ENCODE data around the gene DMD. TPM values are rescaled to one million over a fixed set of nuclear protein-coding genes. Genes with fewer than 3 reads are reported as not detected.

The DMD gene
- total RNA-seq, 1 donor from 2014 or later, result 5.0 TPM

GRCh38 chrX:33045882-33046281 lies 165.5 kb downstream of the DMD start:
- Mint-ChIP-seq H3K4me1 (no peaks in the 10 kb centered on the region), H3K9me3 (no peaks in the 10 kb centered on the region), H3K27ac (no peak overlapping the region), H3K36me3 (ENCODE audit: low read depth) (no peaks in the 10 kb centered on the region), H3K27me3 (no peaks in the 10 kb centered on the region), H3K4me3 (no peak overlapping the region)
- DNase-seq, result no peak
- intact Hi-C loops (cut with micrococcal nuclease), result no loop called here

- no peaks in the 10 kb centered on the region for H3K4me1 Mint-ChIP-seq
- no peak overlapping the region for H3K4me3 Mint-ChIP-seq
- H3K27ac Mint-ChIP-seq, result no peak overlapping the region
- DNase-seq, result no peak
- H3K9me3 Mint-ChIP-seq, result no peaks in the 10 kb centered on the region
- no peaks in the 10 kb centered on the region for H3K36me3 Mint-ChIP-seq (ENCODE audit: low read depth)
- intact Hi-C loops (cut with micrococcal nuclease), result no loop called here
- H3K27me3 Mint-ChIP-seq, result no peaks in the 10 kb centered on the region
Measured at GRCh38 chrX:33045245-33045644, 166.1 kb downstream of the DMD start.

GRCh38 chrX:33041141-33041540 lies 170.2 kb downstream of the DMD start:
- H3K4me3 Mint-ChIP-seq, result no peak overlapping the region
- intact Hi-C loops (cut with micrococcal nuclease), result no loop called here
- H3K9me3 Mint-ChIP-seq, result no peaks in the 10 kb centered on the region
- no peaks in the 10 kb centered on the region for H3K4me1 Mint-ChIP-seq
- H3K27ac Mint-ChIP-seq, result no peak overlapping the region
- H3K27me3 Mint-ChIP-seq, result no peaks in the 10 kb centered on the region
- H3K36me3 Mint-ChIP-seq (ENCODE audit: low read depth), result no peaks in the 10 kb centered on the region
- DNase-seq, result no peak

GRCh38 chrX:33032700-33033099 lies 178.6 kb downstream of the DMD start:
- no peak overlapping the region for H3K27ac Mint-ChIP-seq
- H3K36me3 Mint-ChIP-seq (ENCODE audit: low read depth), result no peaks in the 10 kb centered on the region
- no peak overlapping the region for H3K4me3 Mint-ChIP-seq
- no peak for DNase-seq
- H3K27me3 Mint-ChIP-seq, result no peaks in the 10 kb centered on the region
- no peaks in the 10 kb centered on the region for H3K4me1 Mint-ChIP-seq
- intact Hi-C loops (cut with micrococcal nuclease), result no loop called here
- no peaks in the 10 kb centered on the region for H3K9me3 Mint-ChIP-seq

- no peaks in the 10 kb centered on the region for H3K4me1 Mint-ChIP-seq
- no peak overlapping the region for H3K4me3 Mint-ChIP-seq
- no peak for DNase-seq
- H3K27ac Mint-ChIP-seq, result no peak overlapping the region
- no peaks in the 10 kb centered on the region for H3K27me3 Mint-ChIP-seq
- no peaks in the 10 kb centered on the region for H3K9me3 Mint-ChIP-seq
- no peaks in the 10 kb centered on the region for H3K36me3 Mint-ChIP-seq (ENCODE audit: low read depth)
- intact Hi-C loops (cut with micrococcal nuclease), result no loop called here
Measured at GRCh38 chrX:33014949-33015348, 196.4 kb downstream of the DMD start.

GRCh38 chrX:33014086-33014485 lies 197.3 kb downstream of the DMD start:
- intact Hi-C loops (cut with micrococcal nuclease), result no loop called here
- no peaks in the 10 kb centered on the region for H3K9me3 Mint-ChIP-seq
- H3K27me3 Mint-ChIP-seq, result no peaks in the 10 kb centered on the region
- H3K4me1 Mint-ChIP-seq, result no peaks in the 10 kb centered on the region
- H3K4me3 Mint-ChIP-seq, result no peak overlapping the region
- H3K36me3 Mint-ChIP-seq (ENCODE audit: low read depth), result no peaks in the 10 kb centered on the region
- no peak overlapping the region for H3K27ac Mint-ChIP-seq
- no peak for DNase-seq

- Mint-ChIP-seq H3K27me3 (no peaks in the 10 kb centered on the region), H3K27ac (no peak overlapping the region), H3K4me3 (no peak overlapping the region), H3K36me3 (ENCODE audit: low read depth) (no peaks in the 10 kb centered on the region), H3K9me3 (no peaks in the 10 kb centered on the region), H3K4me1 (no peaks in the 10 kb centered on the region)
- no peak for DNase-seq
- intact Hi-C loops (cut with micrococcal nuclease), result no loop called here
Measured at GRCh38 chrX:33001107-33001506, 210.2 kb downstream of the DMD start.

- H3K9me3 Mint-ChIP-seq, result no peaks in the 10 kb centered on the region
- H3K27me3 Mint-ChIP-seq, result no peaks in the 10 kb centered on the region
- H3K36me3 Mint-ChIP-seq (ENCODE audit: low read depth), result no peaks in the 10 kb centered on the region
- intact Hi-C loops (cut with micrococcal nuclease), result no loop called here
- H3K27ac Mint-ChIP-seq, result no peak overlapping the region
- no peak for DNase-seq
- no peak overlapping the region for H3K4me3 Mint-ChIP-seq
- H3K4me1 Mint-ChIP-seq, result no peaks in the 10 kb centered on the region
Measured at GRCh38 chrX:32998776-32999175, 212.6 kb downstream of the DMD start.

- Mint-ChIP-seq H3K27me3 (no peaks in the 10 kb centered on the region), H3K27ac (no peak overlapping the region), H3K36me3 (ENCODE audit: low read depth) (no peaks in the 10 kb centered on the region), H3K4me3 (no peak overlapping the region), H3K4me1 (no peaks in the 10 kb centered on the region), H3K9me3 (no peaks in the 10 kb centered on the region)
- intact Hi-C loops (cut with micrococcal nuclease), result no loop called here
- DNase-seq, result no peak
Measured at GRCh38 chrX:32995427-32995826, 215.9 kb downstream of the DMD start.

GRCh38 chrX:32987142-32987541 lies 224.2 kb downstream of the DMD start:
- no peaks in the 10 kb centered on the region for H3K36me3 Mint-ChIP-seq (ENCODE audit: low read depth)
- H3K4me3 Mint-ChIP-seq, result no peak overlapping the region
- intact Hi-C loops (cut with micrococcal nuclease), result no loop called here
- H3K27me3 Mint-ChIP-seq, result no peaks in the 10 kb centered on the region
- H3K4me1 Mint-ChIP-seq, result no peaks in the 10 kb centered on the region
- no peak for DNase-seq
- H3K9me3 Mint-ChIP-seq, result no peaks in the 10 kb centered on the region
- no peak overlapping the region for H3K27ac Mint-ChIP-seq

GRCh38 chrX:32985544-32985943 lies 225.8 kb downstream of the DMD start:
- no peaks in the 10 kb centered on the region for H3K27me3 Mint-ChIP-seq
- intact Hi-C loops (cut with micrococcal nuclease), result no loop called here
- H3K36me3 Mint-ChIP-seq (ENCODE audit: low read depth), result no peaks in the 10 kb centered on the region
- H3K9me3 Mint-ChIP-seq, result no peaks in the 10 kb centered on the region
- H3K4me3 Mint-ChIP-seq, result no peak overlapping the region
- DNase-seq, result no peak
- no peaks in the 10 kb centered on the region for H3K4me1 Mint-ChIP-seq
- no peak overlapping the region for H3K27ac Mint-ChIP-seq

- H3K27me3 Mint-ChIP-seq, result no peaks in the 10 kb centered on the region
- intact Hi-C loops (cut with micrococcal nuclease), result no loop called here
- H3K9me3 Mint-ChIP-seq, result peaks cover 6% of the 10 kb centered on the region
Measured at GRCh38 chrX:32966821-32967355, 244.5 kb downstream of the DMD start.

GRCh38 chrX:32954125-32954524 lies 257.2 kb downstream of the DMD start:
- Mint-ChIP-seq H3K27me3 (no peaks in the 10 kb centered on the region), H3K9me3 (no peaks in the 10 kb centered on the region), H3K27ac (no peak overlapping the region), H3K4me1 (no peaks in the 10 kb centered on the region), H3K4me3 (no peak overlapping the region), H3K36me3 (ENCODE audit: low read depth) (no peaks in the 10 kb centered on the region)
- intact Hi-C loops (cut with micrococcal nuclease), result no loop called here
- no peak for DNase-seq

More at GRCh38 chrX:32966821-32967355, 244.5 kb downstream of the DMD start:
- Mint-ChIP-seq H3K4me3 (no peak overlapping the region), H3K27ac (no peak overlapping the region), H3K4me1 (no peaks in the 10 kb centered on the region), H3K36me3 (ENCODE audit: low read depth) (no peaks in the 10 kb centered on the region)
- DNase-seq, result no peak

GRCh38 chrX:32948130-32948529 lies 263.2 kb downstream of the DMD start:
- Mint-ChIP-seq H3K4me1 (no peaks in the 10 kb centered on the region), H3K36me3 (ENCODE audit: low read depth) (no peaks in the 10 kb centered on the region), H3K4me3 (no peak overlapping the region), H3K27ac (no peak overlapping the region), H3K27me3 (no peaks in the 10 kb centered on the region), H3K9me3 (no peaks in the 10 kb centered on the region)
- no peak for DNase-seq
- intact Hi-C loops (cut with micrococcal nuclease), result no loop called here

GRCh38 chrX:32937043-32937442 lies 274.3 kb downstream of the DMD start:
- intact Hi-C loops (cut with micrococcal nuclease), result no loop called here
- Mint-ChIP-seq H3K4me1 (no peaks in the 10 kb centered on the region), H3K27me3 (no peaks in the 10 kb centered on the region), H3K36me3 (ENCODE audit: low read depth) (no peaks in the 10 kb centered on the region), H3K9me3 (no peaks in the 10 kb centered on the region), H3K4me3 (no peak overlapping the region), H3K27ac (no peak overlapping the region)
- no peak for DNase-seq
